Panc1 (cell line): ENCODE results near the gene CCNG2.

Experiments
- POLR2AphosphoS5 ChIP-seq: IDR thresholded peaks from 2 replicates; pipeline ENCODE4 v1.6.1; 2012; ENCODE audit warnings: mild to moderate bottlenecking, low read depth, low read length, moderate library complexity
- SIN3A ChIP-seq: IDR thresholded peaks from 2 replicates; pipeline ENCODE4 v1.6.1; 2012; ENCODE audit warnings: low read depth, mild to moderate bottlenecking, low read length, moderate library complexity, borderline replicate concordance; ENCODE audit not compliant: insufficient read depth
- TCF7L2 ChIP-seq: IDR thresholded peaks from 2 replicates; pipeline ENCODE4 v1.6.1; 2011; ENCODE audit warnings: mild to moderate bottlenecking, low read depth, low read length, inconsistent platforms
- TF ChIP-seq, protein P1 (sequence below): fragments of 450-650 bp; IDR thresholded peaks from 2 replicates; pipeline ENCODE4 v1.5.1; 2017; ENCODE audit warnings: mild to moderate bottlenecking
- TF ChIP-seq, protein P2 (sequence below), 2 experiments: IDR thresholded peaks; 2 replicates each; pipeline ENCODE4 v1.6.1; 2011 to 2012; ENCODE audit warnings: low read depth in 2 of 2, control low read depth in 1 of 2, low read length in 1 of 2, mild to moderate bottlenecking in 1 of 2, moderate library complexity in 1 of 2; ENCODE audit not compliant: insufficient read depth in 1 of 2

GRCh38 chr4:77179519-77179918 lies 22.5 kb downstream of the CCNG2 start:
- TF ChIP-seq, protein P1, sequence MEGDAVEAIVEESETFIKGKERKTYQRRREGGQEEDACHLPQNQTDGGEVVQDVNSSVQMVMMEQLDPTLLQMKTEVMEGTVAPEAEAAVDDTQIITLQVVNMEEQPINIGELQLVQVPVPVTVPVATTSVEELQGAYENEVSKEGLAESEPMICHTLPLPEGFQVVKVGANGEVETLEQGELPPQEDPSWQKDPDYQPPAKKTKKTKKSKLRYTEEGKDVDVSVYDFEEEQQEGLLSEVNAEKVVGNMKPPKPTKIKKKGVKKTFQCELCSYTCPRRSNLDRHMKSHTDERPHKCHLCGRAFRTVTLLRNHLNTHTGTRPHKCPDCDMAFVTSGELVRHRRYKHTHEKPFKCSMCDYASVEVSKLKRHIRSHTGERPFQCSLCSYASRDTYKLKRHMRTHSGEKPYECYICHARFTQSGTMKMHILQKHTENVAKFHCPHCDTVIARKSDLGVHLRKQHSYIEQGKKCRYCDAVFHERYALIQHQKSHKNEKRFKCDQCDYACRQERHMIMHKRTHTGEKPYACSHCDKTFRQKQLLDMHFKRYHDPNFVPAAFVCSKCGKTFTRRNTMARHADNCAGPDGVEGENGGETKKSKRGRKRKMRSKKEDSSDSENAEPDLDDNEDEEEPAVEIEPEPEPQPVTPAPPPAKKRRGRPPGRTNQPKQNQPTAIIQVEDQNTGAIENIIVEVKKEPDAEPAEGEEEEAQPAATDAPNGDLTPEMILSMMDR, result no peak
- TF ChIP-seq POLR2AphosphoS5 (no peak), SIN3A (no peak), TCF7L2 (no peak)
- TF ChIP-seq, protein P2, sequence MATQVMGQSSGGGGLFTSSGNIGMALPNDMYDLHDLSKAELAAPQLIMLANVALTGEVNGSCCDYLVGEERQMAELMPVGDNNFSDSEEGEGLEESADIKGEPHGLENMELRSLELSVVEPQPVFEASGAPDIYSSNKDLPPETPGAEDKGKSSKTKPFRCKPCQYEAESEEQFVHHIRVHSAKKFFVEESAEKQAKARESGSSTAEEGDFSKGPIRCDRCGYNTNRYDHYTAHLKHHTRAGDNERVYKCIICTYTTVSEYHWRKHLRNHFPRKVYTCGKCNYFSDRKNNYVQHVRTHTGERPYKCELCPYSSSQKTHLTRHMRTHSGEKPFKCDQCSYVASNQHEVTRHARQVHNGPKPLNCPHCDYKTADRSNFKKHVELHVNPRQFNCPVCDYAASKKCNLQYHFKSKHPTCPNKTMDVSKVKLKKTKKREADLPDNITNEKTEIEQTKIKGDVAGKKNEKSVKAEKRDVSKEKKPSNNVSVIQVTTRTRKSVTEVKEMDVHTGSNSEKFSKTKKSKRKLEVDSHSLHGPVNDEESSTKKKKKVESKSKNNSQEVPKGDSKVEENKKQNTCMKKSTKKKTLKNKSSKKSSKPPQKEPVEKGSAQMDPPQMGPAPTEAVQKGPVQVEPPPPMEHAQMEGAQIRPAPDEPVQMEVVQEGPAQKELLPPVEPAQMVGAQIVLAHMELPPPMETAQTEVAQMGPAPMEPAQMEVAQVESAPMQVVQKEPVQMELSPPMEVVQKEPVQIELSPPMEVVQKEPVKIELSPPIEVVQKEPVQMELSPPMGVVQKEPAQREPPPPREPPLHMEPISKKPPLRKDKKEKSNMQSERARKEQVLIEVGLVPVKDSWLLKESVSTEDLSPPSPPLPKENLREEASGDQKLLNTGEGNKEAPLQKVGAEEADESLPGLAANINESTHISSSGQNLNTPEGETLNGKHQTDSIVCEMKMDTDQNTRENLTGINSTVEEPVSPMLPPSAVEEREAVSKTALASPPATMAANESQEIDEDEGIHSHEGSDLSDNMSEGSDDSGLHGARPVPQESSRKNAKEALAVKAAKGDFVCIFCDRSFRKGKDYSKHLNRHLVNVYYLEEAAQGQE (IDR thresholded peaks at IDR 0.05; ENCODE audit: insufficient read depth in 1 of 2, low read depth in 2 of 2, low read length in 1 of 2), result no peak
